GM23338 (cell line): ENCODE results near the gene ARID1B.

Experiments used
- EZH2phosphoT487 ChIP-seq: fragments of 200-600 bp; sonication (generic); IDR thresholded peaks from one replicate; pipeline ENCODE4 v1.8.1; 2018; ENCODE audit warnings: antibody characterized with exemption; ENCODE audit not compliant: unreplicated experiment
- JUNB ChIP-seq: IDR thresholded peaks from one replicate; pipeline ENCODE4 v1.6.1; 2016; ENCODE audit warnings: antibody characterized with exemption; ENCODE audit not compliant: unreplicated experiment

DNA sequence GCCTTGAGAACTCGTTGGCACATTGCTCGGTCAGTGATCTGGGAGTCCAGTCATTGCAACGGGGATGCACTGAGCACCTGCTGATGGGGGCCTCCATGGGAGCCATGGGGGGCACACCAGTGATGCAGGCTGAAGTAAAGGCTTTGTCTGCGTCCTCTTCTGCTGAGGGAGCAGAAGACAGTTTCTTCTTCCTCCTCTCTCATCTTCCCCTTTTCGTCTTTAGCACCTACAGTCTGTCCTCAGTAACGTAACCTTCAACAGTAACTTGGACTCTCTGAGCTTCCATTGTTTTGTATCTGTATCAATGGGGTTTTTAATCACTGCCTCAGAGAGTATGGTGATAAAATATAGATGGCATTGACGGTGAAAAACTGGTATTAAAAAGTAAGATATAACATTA, 306.2 kb downstream of the ARID1B start:
- TF ChIP-seq JUNB (no peak), EZH2phosphoT487 (no peak)
